Right lobe of liver (tissue), 6 donors: ENCODE data around the gene IQSEC1. TPM values are rescaled to one million over a fixed set of nuclear protein-coding genes. Genes with fewer than 3 reads are reported as not detected.
A peak's percentile ranks its signal among the peaks of the same experiment; 100 is the strongest.

Experiments
- ATAC-seq, 4 donors: fragments of 200-7000 bp; cut with Tn5 transposase; one replicate each; pipeline ENCODE4 v1.9.1; 2020; ENCODE audit warnings: mild to moderate bottlenecking in 4 of 4, moderate library complexity in 4 of 4
- DNase-seq, 3 donors: peaks; one replicate each; pipeline ENCODE4 v3.0.0-alpha.2; 2020
- H3K27ac ChIP-seq, 3 donors: fragments of 200-600 bp; one replicate each; pipeline ENCODE4 v1.8.0; 2022
- H3K27me3 ChIP-seq, 2 donors: fragments of 200-600 bp; one replicate each; pipeline ENCODE4 v1.8.0; 2022
- H3K36me3 ChIP-seq, 4 donors: fragments of 200-600 bp; sonication (generic) in 1 of 4; one replicate each; pipeline versions ENCODE4 v1.5.1 to v1.8.0; 2017 to 2022; ENCODE audit warnings: control low read depth in 1 of 4
- H3K4me1 ChIP-seq, 4 donors: fragments of 200-600 bp; sonication (generic) in 1 of 4; one replicate each; pipeline versions ENCODE4 v1.5.1 to v1.8.0; 2017 to 2022; ENCODE audit warnings: control low read depth in 1 of 4
- H3K4me3 ChIP-seq, 3 donors: fragments of 200-600 bp; one replicate each; pipeline ENCODE4 v1.8.0; 2022
- H3K9me3 ChIP-seq, 4 donors: fragments of 200-600 bp; sonication (generic) in 1 of 4; one replicate each; pipeline versions ENCODE4 v1.5.1 to v1.8.0; 2017 to 2022; ENCODE audit warnings: control low read depth in 1 of 4
- POLR2A ChIP-seq: fragments of 450-650 bp; IDR thresholded peaks from one replicate; pipeline ENCODE4 v1.6.1; 2017; ENCODE audit warnings: antibody characterized with exemption, mild to moderate bottlenecking
- WGBS: methylation state at CpG from one replicate; pipeline ENCODE4 v1.1.6; 2018; ENCODE audit warnings: low coverage, low lambda C conversion rate; ENCODE audit not compliant: insufficient coverage; ENCODE audit errors: missing lambda C conversion rate; 5-methylcytosine and 5-hydroxymethylcytosine counted together
- intact Hi-C, 2 donors: fragments of 100-400 bp; cut with DNase I; formaldehyde crosslinking; loops; one replicate each; pipeline versions ENCODE4 v1.11.2 to v1.14.1; 2022
- total RNA-seq, 6 experiments: library from RNA; depleted of rRNA in 2 of 6; stranded (reverse); fragments of >200 nt in 2 of 6; fragmentation: NEBNext Ultra II Directional in 3 of 6; extraction: Animal tissue kit (Norgen Biotek cat#: 25700) in 3 of 6; gene quantifications; one replicate each; pipeline versions ENCODE4 v1.1.0 to v1.2.4, GENCODE V29; 2016 to 2023
- TF ChIP-seq, protein P1 (sequence below), 4 donors: fragments of 200-600 bp in 3 of 4; fragments of 450-650 bp in 1 of 4; IDR thresholded peaks; one replicate each; pipeline versions ENCODE4 v1.5.1 to v1.8.0; 2016 to 2022; ENCODE audit warnings: antibody characterized with exemption in 4 of 4, mild to moderate bottlenecking in 2 of 4
- donor health status: DM: no; HTN: yes; CAD: no.
- donor health status: DM: no; HTN: no; CAD: no.
- donor health status: DM: no; HTN: no; CAD: no.
- donor health status: DM: no; HTN: yes; CAD: no.
- donor health status: DM: no; HTN: yes; CAD: no.

IQSEC1 gene
- total RNA-seq, 6 experiments from 2014 or later: 32.1 to 61.3 (median 48.9) TPM

DNA sequence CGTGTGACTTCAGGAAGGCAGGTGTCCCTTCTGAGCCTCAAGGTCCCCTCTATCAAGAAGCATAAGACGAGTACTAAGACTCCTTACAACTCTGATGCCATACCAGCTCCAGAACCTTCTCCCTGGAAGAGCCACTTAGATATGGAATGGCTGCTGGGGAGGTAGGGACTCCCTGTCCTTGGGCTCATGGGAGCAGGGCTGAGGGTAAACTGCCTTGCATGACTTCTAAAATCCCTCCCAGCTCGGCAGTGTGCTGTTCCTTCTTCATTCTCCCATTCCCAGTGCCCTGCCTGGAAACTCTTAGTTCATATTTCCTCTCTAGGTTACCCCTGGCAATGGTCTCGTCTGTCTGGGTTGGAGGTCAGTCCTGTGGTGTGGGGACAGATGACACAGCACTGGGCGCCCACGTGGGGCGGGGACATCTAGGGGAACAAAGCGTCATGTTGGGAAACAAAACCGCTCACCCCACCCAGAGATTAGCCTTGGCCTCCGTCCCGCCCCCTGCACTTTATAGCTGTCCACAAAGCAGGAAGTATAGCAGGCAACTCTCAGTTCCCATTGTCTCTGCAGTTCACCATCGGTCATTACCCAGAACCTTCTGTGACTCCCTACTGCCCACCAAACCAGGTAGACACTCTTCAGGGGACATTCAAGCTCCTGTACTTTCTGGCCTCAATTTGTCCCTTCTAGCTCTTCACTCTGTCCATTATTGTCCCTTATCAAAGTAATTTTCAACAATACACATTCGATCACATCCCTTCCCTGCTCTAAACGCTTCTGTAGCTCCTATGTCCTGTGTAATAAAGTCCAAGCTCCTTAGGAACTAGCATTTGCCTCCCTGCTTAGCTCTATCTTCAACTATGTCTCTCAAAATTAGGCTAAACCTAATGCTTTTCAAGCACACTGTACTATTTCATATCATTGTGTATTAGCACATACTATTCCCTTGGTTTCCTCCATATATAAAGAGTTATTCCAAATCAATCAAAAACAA, 73.8 kb downstream of the IQSEC1 start:
- no peaks in the 10 kb centered on the region for H3K36me3 ChIP-seq
- intact Hi-C loops: no loop called here
- H3K27ac ChIP-seq: peak overlapping the region; percentile 26 to 50 (median 46)
- no peaks in the 10 kb centered on the region for H3K27me3 ChIP-seq
- peaks cover 0 to 6% (median 0%) of the 10 kb centered on the region in 4 donors for H3K4me1 ChIP-seq
- H3K9me3 ChIP-seq: no peaks in the 10 kb centered on the region
- peak; percentile 84 to 91 (median 85) for DNase-seq
- peak; percentile 44 to 64 (median 56) for ATAC-seq
- WGBS: 65% methylated on average over 6 of the region's 14 CpGs
- TF ChIP-seq, protein P1, sequence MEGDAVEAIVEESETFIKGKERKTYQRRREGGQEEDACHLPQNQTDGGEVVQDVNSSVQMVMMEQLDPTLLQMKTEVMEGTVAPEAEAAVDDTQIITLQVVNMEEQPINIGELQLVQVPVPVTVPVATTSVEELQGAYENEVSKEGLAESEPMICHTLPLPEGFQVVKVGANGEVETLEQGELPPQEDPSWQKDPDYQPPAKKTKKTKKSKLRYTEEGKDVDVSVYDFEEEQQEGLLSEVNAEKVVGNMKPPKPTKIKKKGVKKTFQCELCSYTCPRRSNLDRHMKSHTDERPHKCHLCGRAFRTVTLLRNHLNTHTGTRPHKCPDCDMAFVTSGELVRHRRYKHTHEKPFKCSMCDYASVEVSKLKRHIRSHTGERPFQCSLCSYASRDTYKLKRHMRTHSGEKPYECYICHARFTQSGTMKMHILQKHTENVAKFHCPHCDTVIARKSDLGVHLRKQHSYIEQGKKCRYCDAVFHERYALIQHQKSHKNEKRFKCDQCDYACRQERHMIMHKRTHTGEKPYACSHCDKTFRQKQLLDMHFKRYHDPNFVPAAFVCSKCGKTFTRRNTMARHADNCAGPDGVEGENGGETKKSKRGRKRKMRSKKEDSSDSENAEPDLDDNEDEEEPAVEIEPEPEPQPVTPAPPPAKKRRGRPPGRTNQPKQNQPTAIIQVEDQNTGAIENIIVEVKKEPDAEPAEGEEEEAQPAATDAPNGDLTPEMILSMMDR (IDR thresholded peaks at IDR 0.05): no peak
- peak; percentile 21 for TF ChIP-seq POLR2A
- H3K4me3 ChIP-seq: no peak overlapping the region

DNA sequence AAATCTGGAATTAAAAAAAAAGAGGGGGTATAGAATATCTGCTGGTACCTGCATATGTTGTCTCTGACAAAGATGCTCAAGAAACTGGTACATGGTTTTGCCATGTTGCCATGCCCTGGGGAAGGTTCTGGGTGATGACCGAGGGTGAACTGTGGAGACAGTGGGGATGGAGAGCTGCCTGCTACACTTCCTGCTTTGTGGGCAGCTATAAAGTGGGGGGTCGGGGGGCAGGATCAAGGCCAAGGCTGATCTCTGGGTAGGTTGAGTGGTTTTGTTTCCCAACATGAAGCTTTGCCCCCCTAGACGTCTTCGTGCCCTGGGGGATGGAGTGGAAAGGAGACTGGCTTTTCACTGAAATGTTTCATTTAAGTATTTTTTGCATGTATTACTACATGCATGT, 74.6 kb downstream of the IQSEC1 start:
- H3K27me3 ChIP-seq: no peaks in the 10 kb centered on the region
- ATAC-seq: no peak
- H3K4me3 ChIP-seq: no peak overlapping the region
- 64% methylated on average over 4 of the region's 4 CpGs for WGBS
- H3K9me3 ChIP-seq: no peaks in the 10 kb centered on the region
- intact Hi-C loops: no loop called here
- H3K27ac ChIP-seq: peak overlapping the region in 2 of 3 donors; percentile 26 to 50
- peak in 1 of 3 donors; percentile 42 for DNase-seq
- TF ChIP-seq, protein P1 (IDR thresholded peaks at IDR 0.05): no peak
- TF ChIP-seq POLR2A: no peak
- no peaks in the 10 kb centered on the region for H3K36me3 ChIP-seq
- peaks cover 0 to 6% (median 0%) of the 10 kb centered on the region in 4 donors for H3K4me1 ChIP-seq

DNA sequence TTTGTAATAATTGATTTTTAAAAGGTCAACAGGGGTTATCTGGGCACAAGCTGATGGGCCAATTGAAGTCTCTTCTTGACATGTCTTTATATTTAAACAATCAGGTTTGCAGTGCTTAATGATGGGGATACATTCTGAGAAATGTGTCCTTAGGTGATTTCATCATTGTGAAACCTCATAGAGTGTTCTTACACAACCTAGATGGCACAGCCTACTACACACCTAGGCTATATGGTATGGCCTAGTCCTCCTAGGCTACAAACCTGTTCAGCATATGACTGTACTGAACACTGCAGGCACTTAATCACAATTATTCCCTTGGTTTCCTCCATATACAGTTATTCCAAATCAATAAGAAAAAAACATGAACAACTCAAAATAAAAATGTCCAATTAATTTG, 75.8 kb downstream of the IQSEC1 start:
- TF ChIP-seq, protein P1 (IDR thresholded peaks at IDR 0.05): no peak
- TF ChIP-seq POLR2A: no peak
- no peak for DNase-seq
- no peak for ATAC-seq
- H3K27me3 ChIP-seq: no peaks in the 10 kb centered on the region
- no peaks in the 10 kb centered on the region for H3K9me3 ChIP-seq
- H3K4me3 ChIP-seq: no peak overlapping the region
- intact Hi-C loops: no loop called here
- H3K36me3 ChIP-seq: no peaks in the 10 kb centered on the region
- no peak overlapping the region for H3K27ac ChIP-seq
- H3K4me1 ChIP-seq: peaks cover 0 to 4% (median 0%) of the 10 kb centered on the region in 4 donors

DNA sequence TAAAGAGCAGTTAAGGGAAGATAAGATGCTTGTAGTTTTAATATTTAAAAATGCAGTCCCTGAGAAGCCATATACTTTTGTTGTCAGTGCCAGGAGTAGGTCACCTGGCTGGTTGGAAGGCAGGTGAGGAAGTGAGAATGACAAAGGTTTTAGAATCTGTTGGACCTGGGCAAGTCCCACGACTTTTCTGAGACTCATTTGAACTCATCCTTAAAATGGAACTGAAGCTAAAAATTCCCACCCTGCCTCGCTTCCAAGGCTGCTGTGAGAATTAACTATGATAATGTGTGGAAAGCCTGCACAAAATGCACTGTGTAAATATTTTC, 77.1 kb downstream of the IQSEC1 start:
- no peak overlapping the region for H3K27ac ChIP-seq
- WGBS: 57% methylated on average over 1 of the region's 2 CpGs
- intact Hi-C loops: no loop called here

More for the DNA sequence above, 77.1 kb downstream of the IQSEC1 start:
- Histone ChIP-seq H3K9me3 (no peaks in the 10 kb centered on the region), H3K4me1 (no peaks in the 10 kb centered on the region), H3K36me3 (no peaks in the 10 kb centered on the region), H3K27me3 (no peaks in the 10 kb centered on the region), H3K4me3 (no peak overlapping the region)
- no peak for ATAC-seq
- TF ChIP-seq, protein P1 (IDR thresholded peaks at IDR 0.05): no peak
- no peak for TF ChIP-seq POLR2A
- DNase-seq: no peak
